Ovary (tissue), 3 donors: Measurements from ENCODE around the gene FAM219A.

Experiments
- CTCF ChIP-seq, 3 donors: fragments of 450-650 bp in 2 of 3; fragments of 200-600 bp in 1 of 3; IDR thresholded peaks; one replicate each; pipeline versions ENCODE4 v1.5.1 to v1.8.0; 2016 to 2022; ENCODE audit warnings: antibody characterized with exemption in 3 of 3, mild to moderate bottlenecking in 1 of 3
- POLR2A ChIP-seq: fragments of 450-650 bp; IDR thresholded peaks from one replicate; pipeline ENCODE4 v1.6.1; 2017; ENCODE audit warnings: antibody characterized with exemption, mild to moderate bottlenecking, moderate library complexity
- donor health status: DM: no; HTN: no; CAD: no.

GRCh38 chr9:34384368-34385165 is 73.8 kb downstream of the FAM219A start:
- TF ChIP-seq CTCF (IDR thresholded peaks at IDR 0.05): no peak
- TF ChIP-seq POLR2A: no peak
